ENCODE results near the gene FUNDC2.
A peak's percentile ranks its signal among the peaks of the same experiment; 100 is the strongest.

The FUNDC2 gene

DNA sequence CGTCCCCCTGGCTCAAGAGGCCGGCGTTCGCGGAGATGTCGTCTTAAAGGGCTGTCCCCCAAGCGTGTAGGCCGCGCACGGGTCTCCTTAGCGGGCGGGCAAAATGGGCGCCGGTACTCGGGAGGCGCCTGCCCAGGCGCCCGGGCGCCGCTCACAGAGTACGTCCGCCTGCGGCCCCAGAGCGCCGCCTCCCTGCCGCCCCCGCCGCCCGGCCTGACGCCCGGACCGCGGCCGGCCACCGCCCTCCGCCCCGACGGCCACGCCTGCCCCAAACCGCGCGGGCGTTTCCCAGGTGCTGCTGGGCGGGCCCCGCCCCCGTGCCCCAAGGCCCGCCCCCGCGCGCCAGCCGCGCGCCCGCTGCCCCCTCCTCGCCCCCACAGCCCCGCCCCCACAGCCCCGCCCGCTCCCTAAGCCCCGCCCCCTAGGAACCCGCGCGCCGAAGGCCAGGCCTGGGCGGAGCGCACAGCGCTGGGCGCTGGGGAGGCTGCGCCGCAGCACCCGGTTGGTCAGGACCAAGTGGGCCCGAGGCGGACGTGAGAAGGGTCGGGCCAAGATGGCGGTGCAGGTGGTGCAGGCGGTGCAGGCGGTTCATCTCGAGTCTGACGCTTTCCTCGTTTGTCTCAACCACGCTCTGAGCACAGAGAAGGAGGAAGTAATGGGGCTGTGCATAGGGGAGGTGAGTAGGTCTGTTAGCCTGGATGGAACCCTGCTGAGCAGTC is 44.5 kb downstream of the FUNDC2 start, which contains the start of the genes BRCC3, CMC4 and MTCP1:
TSS of gene BRCC3 (plus strand) at position 534 of the 719 bp plus-strand sequence. CDS start at position 554, 20 bp downstream.
TSS of gene CMC4 (minus strand) at position 162 of the 719 bp plus-strand sequence. CDS start 7,113 bp downstream, outside the sequence.
TSS of gene MTCP1 (minus strand) at position 162 of the 719 bp plus-strand sequence. CDS start 5,126 bp downstream, outside the sequence.
- DNase-seq = peak; percentile 67

DNA sequence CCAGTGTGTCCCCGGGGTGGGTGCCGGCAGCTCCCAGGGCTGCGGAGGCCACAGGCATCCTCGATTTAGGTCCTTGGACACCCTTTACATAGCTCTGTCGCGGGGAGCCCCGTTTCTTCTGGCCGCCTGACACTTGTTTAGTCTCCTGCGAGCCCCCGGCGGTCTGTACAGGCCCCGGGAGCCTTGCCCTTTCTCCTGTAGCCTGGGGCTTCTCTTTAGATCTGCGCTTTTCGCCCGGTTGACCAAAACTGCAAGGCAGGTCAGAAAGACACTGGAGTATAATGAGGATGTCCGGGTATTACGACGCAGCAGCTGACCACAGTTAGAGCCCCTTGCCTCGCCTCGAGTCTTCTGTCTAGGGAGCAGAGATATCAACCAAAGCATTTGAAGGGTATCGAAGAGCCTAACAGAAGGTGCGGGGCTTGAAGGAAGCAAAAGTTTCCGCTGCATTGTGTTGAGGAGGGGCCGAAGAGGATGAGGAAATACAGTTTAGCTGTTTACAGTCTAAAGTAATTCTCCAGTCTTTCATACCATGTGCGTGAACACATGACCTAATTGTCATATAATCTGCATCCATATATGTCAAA is 45.1 kb downstream of the FUNDC2 start:
- no peak for DNase-seq

DNA sequence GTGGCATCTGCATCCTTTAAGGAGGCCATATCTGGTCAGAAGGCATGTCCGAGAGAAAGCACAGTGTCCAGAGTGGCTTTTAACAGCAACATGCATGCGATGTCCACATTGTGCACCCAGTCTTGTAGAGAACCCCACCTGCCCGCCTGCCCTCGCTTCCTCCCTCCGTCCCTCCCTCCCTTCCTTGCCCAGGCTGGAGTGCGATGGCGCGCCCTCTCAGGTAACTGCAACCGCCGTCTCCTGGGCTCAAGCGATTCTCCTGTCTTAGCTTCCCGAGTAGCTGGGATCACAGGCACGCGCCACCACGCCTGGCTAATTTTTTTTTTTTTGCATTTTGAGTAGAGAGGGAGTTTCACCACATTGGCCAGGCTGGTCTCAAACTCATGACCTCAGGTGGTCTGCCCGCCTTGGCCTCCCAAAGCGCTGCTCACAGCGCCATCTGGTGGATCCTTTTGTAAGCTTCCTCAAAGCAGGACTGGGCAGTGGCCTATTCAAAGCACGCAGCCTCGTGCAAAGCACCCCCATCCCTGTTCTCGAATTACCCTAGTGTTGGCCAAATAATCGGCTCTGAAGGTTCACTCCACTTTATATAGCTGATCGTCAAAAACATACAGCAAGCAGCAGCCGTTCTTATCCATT is 59.7 kb downstream of the FUNDC2 start:
- peak; percentile 22 for DNase-seq

DNA sequence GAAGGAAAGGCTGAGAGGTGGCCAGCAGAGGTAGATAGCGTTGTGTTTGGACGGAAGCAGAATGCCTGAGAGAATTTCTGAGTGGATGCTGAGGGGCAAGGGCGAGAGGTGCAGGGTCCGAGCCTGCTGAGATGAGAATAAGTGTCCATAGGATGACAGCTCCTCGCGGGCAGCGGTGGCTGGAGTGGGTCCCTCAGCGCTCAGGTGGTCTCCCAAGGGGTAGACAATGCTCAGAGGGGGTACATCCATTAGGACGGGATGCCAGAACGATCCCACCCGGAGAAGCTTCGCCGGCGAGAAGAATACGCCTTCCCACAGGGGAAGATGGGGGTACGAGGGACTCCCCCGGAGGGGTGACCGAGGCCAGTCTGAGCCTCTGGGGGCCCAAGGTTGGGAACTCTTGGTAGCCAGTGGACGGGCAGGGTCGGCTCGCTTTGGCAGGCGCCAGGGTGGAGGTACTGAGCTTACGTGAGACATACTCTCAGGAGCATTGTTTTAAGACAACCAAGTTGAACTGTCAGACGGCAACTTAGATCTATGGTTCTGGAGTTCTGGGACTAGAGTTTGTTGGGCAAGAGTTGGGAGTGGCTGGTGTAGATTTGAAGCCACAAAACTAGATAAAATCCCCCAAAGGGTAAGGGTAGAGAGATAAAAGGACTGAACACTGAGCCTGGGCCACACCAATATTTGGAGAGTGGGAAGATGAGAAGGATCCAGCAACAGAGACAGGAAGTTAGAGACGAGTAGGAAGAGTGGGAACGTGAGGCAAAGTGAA is 60.5 kb downstream of the FUNDC2 start:
- DNase-seq = no peak

DNA sequence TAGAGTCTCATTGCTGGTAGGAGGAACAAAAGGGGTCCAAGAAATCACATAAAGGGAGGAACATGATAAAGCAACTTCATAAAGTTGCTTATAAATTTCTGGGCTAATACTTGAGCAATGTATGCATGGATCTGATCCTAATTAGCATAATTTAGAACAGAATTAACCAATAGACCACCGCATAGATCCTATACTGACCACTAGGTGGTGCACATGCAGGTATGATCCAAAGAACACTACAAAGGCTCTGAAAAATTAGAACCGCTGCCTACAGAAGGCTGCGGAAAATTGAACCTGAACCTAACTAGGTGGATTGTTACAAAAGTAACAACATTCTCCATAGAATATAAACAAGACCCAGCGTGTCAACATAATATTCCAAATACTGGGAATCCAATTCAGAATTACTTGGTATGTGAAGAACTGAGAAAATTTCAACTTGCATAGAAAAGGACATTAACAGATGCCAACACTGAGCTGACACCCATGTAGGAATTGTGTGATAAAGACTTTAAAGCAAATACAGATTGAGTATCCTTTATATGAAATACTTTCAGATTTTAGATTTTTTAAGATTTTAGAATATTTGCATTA is 67.9 kb downstream of the FUNDC2 start:
- DNase-seq = peak; percentile 19

DNA sequence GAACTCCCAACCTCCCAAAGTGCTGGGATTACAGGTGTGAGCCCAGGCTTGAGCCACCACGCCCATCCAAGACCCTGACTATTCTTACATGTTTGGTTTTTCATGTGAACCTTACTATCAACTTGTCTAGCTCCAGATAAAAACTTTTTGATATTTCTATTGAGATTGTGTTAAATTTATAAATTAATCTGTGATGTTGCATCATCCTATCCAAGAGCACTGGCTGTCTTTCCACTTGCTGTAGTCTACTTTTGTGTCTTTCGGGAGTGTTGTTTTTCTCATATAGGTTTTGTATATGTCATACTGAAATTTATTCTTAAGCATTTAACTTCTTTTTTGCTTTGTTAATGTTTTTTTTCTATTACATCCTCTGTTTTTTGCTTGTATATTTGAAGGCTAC is 79.3 kb downstream of the FUNDC2 start:
- DNase-seq = no peak

DNA sequence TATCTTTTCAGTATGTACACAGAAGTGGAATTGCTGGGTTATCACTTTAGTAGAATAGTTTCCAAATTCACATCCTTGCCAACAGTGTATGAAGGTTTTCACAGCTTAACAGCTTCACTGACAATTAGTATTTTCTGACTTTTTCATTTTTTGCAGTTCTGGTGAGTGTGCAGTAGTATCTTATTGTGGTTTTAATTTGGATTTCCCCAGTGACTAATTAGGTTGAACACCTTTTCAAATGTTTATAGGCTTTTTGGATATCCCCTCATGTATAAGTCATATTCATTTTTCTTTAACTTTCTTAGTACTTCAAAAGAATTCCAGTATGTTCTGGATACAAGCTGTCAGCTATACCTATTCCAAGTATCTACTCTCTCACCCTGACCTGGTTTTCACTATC is 81.8 kb downstream of the FUNDC2 start:
- DNase-seq = no peak

Measured in activated gamma-delta T cell treated with Interleukin-2 at 50 U/mL for 16 hours (primary cell).